PFSK-1 (cell line): ENCODE data around the gene WNT3A.

Source experiments
- POLR2AphosphoS5 ChIP-seq: IDR thresholded peaks from 2 replicates; pipeline ENCODE4 v1.6.1; 2012; ENCODE audit warnings: low read depth, mild to moderate bottlenecking, control low read depth, low read length, moderate library complexity
- REST ChIP-seq, 2 experiments: IDR thresholded peaks; 2 replicates each; pipeline versions ENCODE4 v1.6.1 to v1.8.0; 2011 to 2012; ENCODE audit warnings: low read depth in 2 of 2, low read length in 2 of 2, control low read depth in 1 of 2, inconsistent platforms in 1 of 2, mild to moderate bottlenecking in 1 of 2, moderate library complexity in 1 of 2; ENCODE audit not compliant: insufficient read depth in 1 of 2
- SIN3A ChIP-seq: IDR thresholded peaks from 2 replicates; pipeline ENCODE4 v1.6.1; 2012; ENCODE audit warnings: mild to moderate bottlenecking, low read length, moderate library complexity, borderline replicate concordance; ENCODE audit not compliant: insufficient read depth
- TAF1 ChIP-seq: IDR thresholded peaks from 2 replicates; pipeline ENCODE4 v1.6.1; 2012; ENCODE audit warnings: low read length, control low read depth, borderline replicate concordance; ENCODE audit not compliant: insufficient read depth

- TF ChIP-seq POLR2AphosphoS5 (no peak), REST (IDR thresholded peaks at IDR 0.05; ENCODE audit: insufficient read depth in 1 of 2, low read depth in 2 of 2, low read length in 2 of 2) (no peak), SIN3A (no peak), TAF1 (no peak)
Observed at GRCh38 chr1:227987181-227987580, 19.6 kb upstream of the WNT3A start.
